Heart right ventricle (tissue), 16 donors: ENCODE results near the gene CCNG2. TPM values are rescaled to one million over a fixed set of nuclear protein-coding genes. Genes with fewer than 3 reads are reported as not detected.

Experiments
- ATAC-seq, 8 donors: fragments of 200-7000 bp; cut with Tn5 transposase; one replicate each; pipeline ENCODE4 v1.9.1; 2020; ENCODE audit warnings: mild to moderate bottlenecking in 8 of 8, moderate library complexity in 8 of 8, moderate number of reproducible peaks in 1 of 8
- DNase-seq, 2 donors: peaks; one replicate each; pipeline ENCODE4 v3.0.0-alpha.2; 2020
- H3K27ac ChIP-seq, 10 donors: fragments of 200-600 bp; sonication (generic) in 2 of 10; one replicate each; pipeline versions ENCODE4 v1.5.0 to v1.8.0; 2020 to 2022; ENCODE audit warnings: mild to moderate bottlenecking in 3 of 10
- H3K27me3 ChIP-seq, 7 donors: fragments of 200-600 bp; one replicate each; pipeline ENCODE4 v1.8.0; 2021 to 2022; ENCODE audit warnings: mild to moderate bottlenecking in 2 of 7
- H3K36me3 ChIP-seq, 9 donors: fragments of 200-600 bp; sonication (generic) in 1 of 9; one replicate each; pipeline versions ENCODE4 v1.5.0 to v1.8.0; 2020 to 2022; ENCODE audit warnings: mild to moderate bottlenecking in 2 of 9
- H3K4me1 ChIP-seq, 9 donors: fragments of 200-600 bp; sonication (generic) in 1 of 9; one replicate each; pipeline versions ENCODE4 v1.5.0 to v1.8.0; 2020 to 2022; ENCODE audit warnings: mild to moderate bottlenecking in 4 of 9
- H3K4me3 ChIP-seq, 10 donors: fragments of 200-600 bp; sonication (generic) in 2 of 10; one replicate each; pipeline versions ENCODE4 v1.5.0 to v1.8.0; 2020 to 2022; ENCODE audit warnings: mild to moderate bottlenecking in 7 of 10, moderate library complexity in 2 of 10
- H3K9me3 ChIP-seq, 11 donors: fragments of 200-600 bp in 10 of 11; sonication (generic) in 2 of 11; one replicate each; pipeline versions ENCODE4 v1.5.0 to v1.8.0; 2013 to 2022; ENCODE audit warnings: mild to moderate bottlenecking in 2 of 11, control low read depth in 1 of 11, moderate library complexity in 1 of 11
- WGBS, 2 donors: extraction: QIAGEN DNeasy Blood & Tissue Kit; methylation state at CpG; one replicate each; pipeline ENCODE4 v1.1.7; 2013; ENCODE audit warnings: inconsistent platforms in 1 of 2; 5-methylcytosine and 5-hydroxymethylcytosine counted together
- intact Hi-C, 10 donors: fragments of 100-400 bp; cut with DNase I; formaldehyde crosslinking; loops; one replicate each; pipeline versions ENCODE4 v1.11.1 to v1.14.2; 2022
- polyA plus RNA-seq, 2 donors: library from polyadenylated mRNA; stranded (reverse); fragments of 200-250 nt; gene quantifications; one replicate each; pipeline ENCODE4 v1.2.3, GENCODE V29; 2013
- total RNA-seq, 10 donors: library from RNA; stranded (reverse); fragmentation: NEBNext Ultra II Directional in 3 of 10; extraction: Animal tissue kit (Norgen Biotek cat#: 25700) in 3 of 10; gene quantifications; one replicate each; pipeline versions ENCODE4 v1.2.1 to v1.2.4, GENCODE V29; 2021 to 2023
- TF ChIP-seq, protein P1 (sequence below), 9 donors: fragments of 200-600 bp; sonication (generic) in 2 of 9; IDR thresholded peaks; one replicate each; pipeline versions ENCODE4 v1.5.0 to v1.8.0; 2021 to 2022; ENCODE audit warnings: antibody characterized with exemption in 9 of 9, mild to moderate bottlenecking in 5 of 9, moderate library complexity in 1 of 9
- donor health status: Arrhythmogenic right ventricular cardiomyopathy.
- donor health status: ischemic (EF 13 %, LVEDD 7.1; RV severe dilation, severe dysfunction).
- donor health status: healthy with polysubstance abuse.
- donor health status: DM: no; HTN: yes; CAD: no.
- donor health status: DM: no; HTN: no; CAD: no.
- donor health status: ischemic (EF 25% LVEDD 6.9; RV normal size, moderate dysfunction).
- donor health status: ischemic (EF 25% LVEDD 5.7; RV mildly dilated, moderate dysfunction).
- donor health status: healthy.
- donor health status: DM: yes; HTN: yes; CAD: no.
- donor health status: Ischemic cardiomyopathy.
- donor health status: ischemic (EF 35%, LVEDD 5.7; RV mildly dilated, moderate dysfunction).
- donor health status: nonischemic (EF 11% LVEDD 7.7; RV severe dilation, severe dysfunction).
- donor health status: DM: yes; HTN: yes; CAD: no.
- donor health status: PGD.
- donor health status: ischemic (EF 29% LVEDD 5.4; RV normal size, mild dysfunction).
- donor health status: nonischemic (EF 23%, LVEDD 6.1; RV moderate dilation, normal function).

CCNG2 gene
- total and polyA plus RNA-seq, 12 donors = 2.3 to 16.6 (median 9.5) TPM

DNA sequence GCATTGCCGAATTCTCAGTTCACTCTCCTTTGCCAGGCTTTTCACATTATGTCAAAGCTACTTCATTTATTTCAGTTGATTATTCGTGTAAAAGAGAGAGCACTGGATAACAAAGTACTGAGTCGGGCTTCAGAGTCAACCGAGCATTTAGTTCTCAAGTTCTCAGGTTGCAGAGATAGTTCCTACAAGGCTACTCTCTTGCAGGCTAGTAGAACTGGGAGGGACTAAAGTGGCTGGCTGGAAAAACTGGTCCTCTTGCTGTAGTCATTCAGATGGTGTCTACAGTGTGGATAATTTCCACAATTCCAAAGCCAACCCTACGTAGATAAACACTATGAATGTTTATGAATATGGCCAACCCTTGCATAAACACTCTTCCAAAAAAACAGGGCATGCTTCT is 4.6 kb upstream of the CCNG2 start:
- Histone ChIP-seq H3K36me3 (no peaks in the 10 kb centered on the region), H3K4me3 (no peak overlapping the region), H3K4me1 (peaks cover 0 to 13% (median 9%) of the 10 kb centered on the region in 9 donors), H3K27me3 (no peaks in the 10 kb centered on the region), H3K27ac (no peak overlapping the region), H3K9me3 (no peaks in the 10 kb centered on the region)
- no peak for ATAC-seq
- TF ChIP-seq, protein P1, sequence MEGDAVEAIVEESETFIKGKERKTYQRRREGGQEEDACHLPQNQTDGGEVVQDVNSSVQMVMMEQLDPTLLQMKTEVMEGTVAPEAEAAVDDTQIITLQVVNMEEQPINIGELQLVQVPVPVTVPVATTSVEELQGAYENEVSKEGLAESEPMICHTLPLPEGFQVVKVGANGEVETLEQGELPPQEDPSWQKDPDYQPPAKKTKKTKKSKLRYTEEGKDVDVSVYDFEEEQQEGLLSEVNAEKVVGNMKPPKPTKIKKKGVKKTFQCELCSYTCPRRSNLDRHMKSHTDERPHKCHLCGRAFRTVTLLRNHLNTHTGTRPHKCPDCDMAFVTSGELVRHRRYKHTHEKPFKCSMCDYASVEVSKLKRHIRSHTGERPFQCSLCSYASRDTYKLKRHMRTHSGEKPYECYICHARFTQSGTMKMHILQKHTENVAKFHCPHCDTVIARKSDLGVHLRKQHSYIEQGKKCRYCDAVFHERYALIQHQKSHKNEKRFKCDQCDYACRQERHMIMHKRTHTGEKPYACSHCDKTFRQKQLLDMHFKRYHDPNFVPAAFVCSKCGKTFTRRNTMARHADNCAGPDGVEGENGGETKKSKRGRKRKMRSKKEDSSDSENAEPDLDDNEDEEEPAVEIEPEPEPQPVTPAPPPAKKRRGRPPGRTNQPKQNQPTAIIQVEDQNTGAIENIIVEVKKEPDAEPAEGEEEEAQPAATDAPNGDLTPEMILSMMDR (IDR thresholded peaks at IDR 0.05) = no peak
- intact Hi-C loops = loop anchor here in 1 of 10 donors (10.0 kb wide), 1 partner anchor 58 kb away; no protein-coding TSS in a partner anchor
- DNase-seq = no peak
- 59 to 60% methylated on average over 5 of the region's 5 CpGs for WGBS, 2 donors

DNA sequence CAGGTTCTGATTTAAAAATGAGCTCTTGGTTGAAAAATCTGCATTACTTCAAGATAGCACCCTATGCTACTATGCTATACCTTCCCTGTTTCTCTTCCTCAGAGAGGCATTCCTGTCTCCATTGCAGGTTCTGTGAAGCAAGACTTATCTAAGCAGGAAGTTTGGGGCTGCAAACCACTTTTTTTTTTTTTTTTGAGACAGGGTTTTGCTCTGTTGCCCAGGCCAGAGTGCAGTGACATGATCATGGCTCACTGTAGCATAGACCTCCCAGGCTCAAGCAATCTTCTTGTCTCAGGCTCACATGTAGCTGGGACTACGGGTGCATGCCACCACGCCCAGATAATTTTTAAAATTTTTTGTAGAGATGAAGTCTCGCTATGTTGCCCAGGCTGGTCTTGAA is 4.0 kb upstream of the CCNG2 start:
- TF ChIP-seq, protein P1 (IDR thresholded peaks at IDR 0.05) = no peak
- intact Hi-C loops = loop anchor here in 1 of 10 donors (10.0 kb wide), 1 partner anchor 58 kb away; no protein-coding TSS in a partner anchor
- Histone ChIP-seq H3K9me3 (no peaks in the 10 kb centered on the region), H3K27ac (no peak overlapping the region), H3K36me3 (no peaks in the 10 kb centered on the region), H3K27me3 (no peaks in the 10 kb centered on the region), H3K4me1 (peaks cover 0 to 13% (median 9%) of the 10 kb centered on the region in 9 donors), H3K4me3 (no peak overlapping the region)
- 66% methylated on average over 3 of the region's 3 CpGs for WGBS, 2 donors
- DNase-seq (no peak), ATAC-seq (no peak)

DNA sequence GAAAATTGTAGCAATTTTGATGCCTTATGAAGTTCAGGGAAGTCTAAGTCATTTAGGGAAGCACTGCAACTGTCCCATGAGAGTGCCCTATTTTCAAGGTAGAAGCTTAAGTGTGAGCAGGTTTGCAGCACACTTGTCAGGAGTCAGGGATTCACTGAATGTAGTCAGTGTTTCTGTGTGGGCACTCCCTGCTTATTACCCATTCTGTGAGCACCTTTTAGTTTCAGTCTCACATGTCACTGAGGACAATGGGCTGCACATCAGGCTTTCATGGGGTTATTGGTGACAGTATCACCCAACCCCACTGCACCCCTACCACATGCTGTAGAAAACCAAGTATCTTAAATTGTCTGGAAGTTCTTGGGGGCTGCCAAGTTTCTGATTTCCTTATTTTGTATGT is 2.9 kb upstream of the CCNG2 start:
- TF ChIP-seq, protein P1 (IDR thresholded peaks at IDR 0.05) = no peak
- DNase-seq = no peak
- Histone ChIP-seq H3K9me3 (no peaks in the 10 kb centered on the region), H3K4me3 (no peak overlapping the region), H3K4me1 (peaks cover 0 to 22% (median 13%) of the 10 kb centered on the region in 9 donors), H3K36me3 (peaks cover 0 to 5% (median 0%) of the 10 kb centered on the region in 9 donors), H3K27me3 (no peaks in the 10 kb centered on the region), H3K27ac (no peak overlapping the region)
- intact Hi-C loops = loop anchor here in 1 of 10 donors (10.0 kb wide), 1 partner anchor 59 kb away; no protein-coding TSS in a partner anchor
- ATAC-seq = no peak

DNA sequence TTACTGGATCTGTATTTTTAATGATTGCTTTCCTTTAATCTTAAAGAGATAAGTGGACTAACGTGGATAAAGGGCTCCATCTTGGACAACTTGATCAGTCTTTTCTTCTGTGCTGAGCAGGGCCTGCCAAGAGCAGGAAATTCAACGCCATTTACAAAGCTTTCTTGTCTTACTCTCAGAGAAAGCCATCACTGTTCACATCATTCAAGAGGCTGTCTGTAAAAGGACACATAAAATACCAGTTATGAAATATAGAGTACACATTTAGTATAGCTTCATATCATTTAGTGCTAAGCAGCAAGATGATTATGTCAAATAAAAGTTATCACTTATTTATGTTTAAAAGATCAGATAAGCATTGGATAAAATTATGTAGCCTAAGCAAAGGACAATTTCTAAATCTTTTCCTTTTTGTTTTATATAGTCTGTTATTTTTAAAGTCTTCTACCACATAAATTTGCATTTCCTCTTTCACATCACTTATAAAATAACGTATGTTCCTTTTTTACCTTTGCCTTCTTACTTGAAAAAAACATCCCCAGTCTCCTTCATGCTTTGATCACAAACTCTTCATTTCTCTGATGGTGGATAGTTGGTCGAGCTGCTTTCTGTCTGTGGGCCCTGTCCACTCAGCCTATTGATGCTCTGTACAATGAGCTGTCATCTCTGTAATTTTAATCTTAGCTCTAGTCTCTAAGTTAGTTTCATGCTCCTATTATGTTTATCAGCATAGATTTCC is 2.1 kb upstream of the CCNG2 start:
- TF ChIP-seq, protein P1 (IDR thresholded peaks at IDR 0.05) = no peak
- DNase-seq = no peak
- no peak overlapping the region for H3K4me3 ChIP-seq
- H3K27me3 ChIP-seq = no peaks in the 10 kb centered on the region
- WGBS, 2 donors = 69 to 74% methylated on average over 4 of the region's 4 CpGs
- intact Hi-C loops = loop anchor here in 6 of 10 donors (5.0 to 10.0 kb wide), 3 partner anchors 58 to 78 kb away; partner anchors contain the start of gene CCNI (in 2 of the 6)
- peaks cover 0 to 30% (median 13%) of the 10 kb centered on the region in 9 donors for H3K4me1 ChIP-seq
- H3K36me3 ChIP-seq = peaks cover 0 to 13% (median 0%) of the 10 kb centered on the region in 9 donors
- no peak for ATAC-seq
- H3K27ac ChIP-seq = no peak overlapping the region
- H3K9me3 ChIP-seq = no peaks in the 10 kb centered on the region
